ENCODE data around the gene ASPM. TPM values are rescaled to one million over a fixed set of nuclear protein-coding genes. Genes with fewer than 3 reads are reported as not detected.
"Not testable (repeated sequence)": the region's sequence is repeated elsewhere in the genome, so short reads cannot be mapped to it uniquely, and the experiment has no call there.

Gene ASPM
- polyA plus RNA-seq, 3 donors, result 22.6 to 23.6 (median 23.4) TPM

DNA sequence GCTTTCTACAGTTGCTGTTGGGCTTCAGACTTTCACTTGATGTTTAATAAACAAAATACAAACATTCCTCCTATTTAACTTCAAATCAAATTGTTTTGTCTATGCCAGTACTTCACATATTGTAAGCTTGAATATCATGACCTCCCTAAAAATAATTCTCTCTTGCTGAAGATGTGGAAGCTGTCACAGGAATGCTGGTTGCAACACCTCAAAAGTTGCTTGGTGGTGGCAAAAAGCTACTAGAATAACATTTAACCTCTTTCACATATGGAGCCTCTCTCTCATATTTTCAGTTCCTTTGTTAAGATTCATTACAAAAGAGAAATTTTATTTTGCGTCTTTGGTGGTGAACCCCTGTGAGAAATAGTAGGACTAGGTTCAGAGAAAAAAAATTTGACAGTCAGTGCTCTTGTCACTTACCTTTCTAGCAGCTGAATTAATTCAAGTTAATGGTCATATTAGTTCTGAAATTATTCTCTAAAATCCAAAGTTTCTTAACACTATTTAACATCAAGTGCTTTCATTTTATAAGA lies 53.9 kb downstream of the ASPM start:
- no peak for DNase-seq

DNA sequence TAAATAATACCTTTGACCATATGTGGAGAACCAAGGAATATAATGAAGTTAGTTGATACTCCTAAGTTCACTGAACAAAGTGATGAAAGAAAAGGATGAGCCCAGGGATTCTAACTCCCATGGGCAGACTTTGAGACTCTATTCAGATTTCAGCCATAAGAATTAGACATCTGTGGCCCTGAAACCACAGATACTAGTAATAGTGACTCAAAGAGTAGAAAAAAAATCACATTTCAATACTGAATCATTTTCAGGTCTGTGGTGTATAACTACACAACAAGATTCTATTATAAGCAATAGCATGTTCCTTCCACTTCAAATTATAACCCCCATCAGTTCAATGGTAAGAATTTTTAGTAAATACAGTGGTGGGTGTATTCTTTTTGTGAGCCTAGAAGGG lies 63.0 kb downstream of the ASPM start:
- DNase-seq, result no peak

DNA sequence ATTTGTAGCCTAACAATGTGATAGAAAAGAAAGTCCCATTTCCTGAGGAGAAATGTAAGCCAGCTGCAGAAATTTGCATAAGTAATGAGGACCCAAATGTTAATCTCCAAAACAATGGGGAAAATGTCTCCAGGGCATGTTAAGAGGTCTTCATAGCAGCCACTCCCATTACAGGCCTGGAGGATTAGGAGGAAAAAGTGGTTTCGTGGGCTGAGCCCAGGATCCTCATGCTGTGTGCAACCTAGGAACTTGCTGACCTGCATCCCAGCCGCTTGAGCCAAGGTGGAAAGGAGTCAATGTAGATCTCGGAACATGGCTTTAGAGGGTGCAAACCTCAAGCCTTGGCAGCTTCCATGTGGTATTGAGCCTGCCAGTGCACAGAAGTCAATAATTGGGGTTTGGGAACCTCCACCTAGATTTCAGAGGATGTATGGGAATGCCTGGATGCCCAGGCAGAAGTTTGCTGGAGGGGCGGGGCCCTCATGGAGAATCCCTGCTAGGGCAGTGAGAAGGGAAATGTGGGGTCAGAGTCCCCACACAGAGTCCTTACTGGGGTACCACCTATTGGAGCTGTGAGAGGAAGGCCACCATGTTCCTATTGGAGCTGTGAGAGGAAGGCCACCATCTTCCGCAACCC lies 65.2 kb downstream of the ASPM start:
- no peak for DNase-seq

DNA sequence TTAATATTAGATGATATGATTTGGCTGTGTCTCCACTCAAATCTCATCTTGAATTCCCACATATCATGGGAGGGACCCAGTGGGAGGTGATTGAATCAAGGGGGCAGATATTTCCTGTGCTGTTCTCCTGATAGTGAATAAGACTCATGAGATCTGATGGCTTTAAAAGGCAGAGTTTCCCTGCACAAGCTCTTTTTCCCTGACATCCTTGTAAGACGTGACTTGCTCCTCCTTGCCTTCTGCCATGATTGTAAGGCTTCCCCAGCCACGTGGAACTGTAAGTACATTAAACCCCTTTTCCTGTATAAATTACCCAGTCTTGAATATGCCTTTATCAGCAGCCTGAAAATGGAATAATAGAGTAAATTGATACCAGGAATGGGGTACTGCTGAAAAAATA lies 66.1 kb downstream of the ASPM start:
- DNase-seq, result no peak

DNA sequence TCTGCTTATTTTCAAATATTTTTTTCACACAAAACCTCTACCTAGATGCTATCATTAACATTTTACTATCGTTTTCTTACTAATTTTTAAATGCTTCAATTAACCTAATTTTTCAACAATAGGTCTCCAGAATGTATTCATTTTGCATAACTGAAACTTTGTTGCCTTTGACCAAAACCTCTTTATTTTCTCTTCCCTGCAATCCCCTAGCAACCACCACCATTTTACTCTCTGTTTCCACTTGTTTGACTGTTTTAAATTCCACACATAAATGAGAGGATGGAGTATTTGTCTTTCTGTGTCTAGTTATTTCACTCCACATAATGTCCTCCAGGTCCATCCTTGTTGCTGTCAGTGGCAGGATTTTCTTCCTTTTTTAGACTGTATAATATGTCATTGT lies 69.9 kb downstream of the ASPM start:
- no peak for DNase-seq

DNA sequence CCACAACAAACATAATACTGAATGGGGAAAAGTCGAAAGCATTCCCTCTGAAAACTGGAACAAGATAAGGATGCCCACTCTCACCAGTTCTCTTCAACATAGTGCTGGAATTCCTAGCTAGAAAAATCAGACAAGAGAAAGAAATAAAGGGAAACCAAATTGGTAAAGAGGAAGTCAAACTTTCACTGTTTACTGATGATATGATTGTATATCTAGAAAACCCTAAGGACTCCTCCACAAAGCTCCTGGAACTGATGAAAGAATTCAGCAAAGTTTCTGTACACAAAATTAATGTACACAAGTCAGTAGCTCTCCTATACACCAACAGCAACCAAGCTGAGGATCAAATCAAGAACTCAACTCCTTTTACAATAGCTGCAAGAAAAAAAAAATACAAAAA lies 72.5 kb downstream of the ASPM start:
- DNase-seq, result no peak

DNA sequence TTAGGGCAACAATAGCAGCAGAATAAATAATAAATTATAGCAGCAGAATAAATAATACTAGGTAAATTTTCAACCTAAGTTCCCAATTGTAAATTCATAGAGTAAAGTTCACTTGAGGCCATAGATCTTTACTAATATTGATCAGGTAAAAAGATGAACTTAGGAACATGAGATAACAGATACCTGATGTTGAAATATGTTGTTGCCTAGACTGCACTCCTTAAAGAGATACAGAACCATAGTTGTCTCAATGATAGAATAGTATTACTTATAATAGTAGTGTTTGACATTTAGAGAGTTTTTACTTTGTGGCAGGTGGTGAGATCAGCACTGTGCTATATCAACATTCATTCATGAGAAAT lies 79.0 kb downstream of the ASPM start:
- DNase-seq, result no peak

DNA sequence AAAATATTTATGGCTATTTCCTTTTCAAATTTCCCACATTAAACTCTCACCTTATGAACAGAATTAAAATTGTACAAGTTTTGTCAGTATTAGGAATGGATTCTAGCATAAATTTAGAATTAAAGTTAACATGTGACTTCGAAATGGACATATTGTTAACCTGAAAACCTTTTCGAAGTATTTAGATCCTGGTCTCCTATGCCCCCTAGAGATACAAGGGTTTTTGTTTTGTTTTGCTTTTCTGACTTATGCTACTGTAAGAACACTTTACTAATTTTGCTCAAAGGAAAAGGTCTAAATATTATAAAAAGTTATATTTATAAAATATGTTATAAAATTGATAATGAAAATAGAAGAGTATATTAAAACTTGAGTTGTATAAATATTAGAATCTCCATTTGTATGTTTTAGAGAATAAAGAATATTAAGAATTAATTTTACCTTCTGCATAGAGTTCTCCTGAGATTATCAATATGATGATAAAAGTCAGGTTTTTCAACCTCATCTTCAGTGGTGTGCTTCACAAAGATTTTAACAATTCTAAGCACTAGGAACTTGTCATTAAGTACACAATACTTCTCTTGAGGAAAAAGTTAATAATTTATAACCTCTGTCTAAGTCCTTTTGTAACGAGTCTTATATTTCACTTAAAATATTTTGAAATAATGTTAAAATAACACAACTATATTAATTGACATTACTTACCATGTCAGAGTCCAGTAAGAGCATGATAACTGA lies 79.6 kb downstream of the ASPM start, which contains the start of gene F13B:
Gene F13B (minus strand): TSS at position 542 of the 738 bp plus-strand sequence. CDS start 37 bp downstream, at position 505.
- no peak for DNase-seq

DNA sequence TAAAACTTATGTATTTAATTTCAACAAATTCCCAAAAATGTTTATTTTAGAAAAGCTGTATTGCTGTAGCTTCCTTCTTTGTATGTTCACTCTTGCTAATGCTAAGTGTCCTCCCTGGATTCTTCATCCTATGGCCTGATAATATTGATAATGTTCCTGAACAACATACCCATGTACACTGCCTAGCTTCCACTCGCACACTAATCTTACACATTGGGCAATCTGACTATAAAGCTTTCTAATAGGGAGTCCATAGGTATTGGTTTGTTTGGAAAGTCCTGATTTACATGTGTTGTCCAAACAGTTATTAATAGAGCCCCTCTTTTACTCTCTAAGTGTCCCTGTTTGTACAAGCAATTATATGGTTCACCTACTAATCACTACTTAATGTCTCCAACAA lies 80.2 kb downstream of the ASPM start:
- DNase-seq, result no peak

DNA sequence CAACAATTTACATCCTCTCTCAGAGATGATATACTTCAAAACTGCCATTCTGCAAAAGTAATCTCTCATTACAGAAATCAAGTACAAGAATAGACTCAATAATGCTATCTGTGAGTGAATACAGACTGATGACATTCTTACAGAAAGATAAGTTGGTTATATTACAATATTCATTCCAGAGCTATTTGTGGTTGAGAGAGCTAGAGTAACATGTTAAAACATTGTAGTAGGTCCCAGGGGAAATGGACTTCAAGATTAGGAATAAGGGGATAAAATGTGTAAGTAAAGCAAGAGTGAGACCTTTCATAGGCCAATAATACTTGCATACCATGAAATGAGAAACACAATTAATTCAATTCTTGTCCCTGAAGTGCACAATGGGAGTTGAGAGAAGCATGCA lies 80.9 kb downstream of the ASPM start:
- DNase-seq, result no peak

DNA sequence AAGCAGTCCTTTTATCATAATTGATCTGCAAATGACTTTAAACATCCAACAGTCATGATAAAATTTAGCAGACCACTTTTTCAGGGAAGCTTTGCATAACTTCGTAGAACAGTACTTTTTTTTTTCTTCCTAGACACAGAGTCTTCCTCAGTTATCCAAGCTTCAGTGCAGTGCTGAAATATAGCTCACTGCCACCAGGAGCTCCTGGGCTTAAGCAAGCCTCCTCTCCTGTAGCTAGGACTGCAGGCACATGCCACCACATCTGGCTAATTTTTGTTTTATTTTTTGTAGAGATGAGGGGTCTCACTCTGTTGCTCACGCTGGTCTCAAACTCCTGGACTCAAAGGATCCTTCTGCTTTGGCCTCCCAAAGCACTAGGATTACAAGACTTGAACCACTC lies 83.3 kb downstream of the ASPM start:
- DNase-seq, result no peak

DNA sequence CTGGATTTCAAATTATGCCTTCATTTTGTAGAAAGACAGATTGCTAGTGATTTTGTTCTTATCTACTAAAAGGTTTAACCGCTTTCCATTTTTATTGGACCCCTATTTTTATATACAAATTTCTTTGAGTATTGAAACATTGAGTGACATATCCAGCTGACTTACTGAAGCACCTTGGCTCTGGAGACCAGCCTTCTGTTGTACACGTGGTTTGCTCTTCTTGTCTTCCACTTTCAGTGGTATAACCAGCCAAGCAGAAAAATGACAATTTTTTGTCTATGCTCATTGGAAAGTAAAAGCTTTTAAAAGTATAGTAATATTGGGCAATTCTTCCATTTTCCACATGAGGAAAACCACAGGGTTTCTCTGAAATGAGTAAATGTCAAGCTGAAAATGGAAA lies 83.8 kb downstream of the ASPM start:
- no peak for DNase-seq

DNA sequence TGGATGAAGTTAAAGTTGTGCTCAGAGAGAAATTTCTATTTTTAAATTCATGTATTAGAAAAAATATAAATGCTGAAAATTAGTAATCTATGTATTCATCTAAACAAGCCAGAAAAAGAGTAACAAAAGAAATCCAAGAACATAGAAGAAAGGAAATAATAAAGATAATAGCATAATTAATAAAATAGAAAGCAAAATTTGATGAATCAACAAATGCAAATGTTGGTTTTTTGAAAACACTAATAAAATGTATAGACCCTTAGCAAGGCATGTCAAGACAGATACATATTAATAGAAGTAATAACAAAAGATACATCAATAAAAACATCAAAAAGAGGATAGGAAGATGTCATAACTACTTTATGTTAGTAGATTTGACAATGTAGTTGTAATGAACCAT lies 97.4 kb downstream of the ASPM start:
- no peak for DNase-seq

DNA sequence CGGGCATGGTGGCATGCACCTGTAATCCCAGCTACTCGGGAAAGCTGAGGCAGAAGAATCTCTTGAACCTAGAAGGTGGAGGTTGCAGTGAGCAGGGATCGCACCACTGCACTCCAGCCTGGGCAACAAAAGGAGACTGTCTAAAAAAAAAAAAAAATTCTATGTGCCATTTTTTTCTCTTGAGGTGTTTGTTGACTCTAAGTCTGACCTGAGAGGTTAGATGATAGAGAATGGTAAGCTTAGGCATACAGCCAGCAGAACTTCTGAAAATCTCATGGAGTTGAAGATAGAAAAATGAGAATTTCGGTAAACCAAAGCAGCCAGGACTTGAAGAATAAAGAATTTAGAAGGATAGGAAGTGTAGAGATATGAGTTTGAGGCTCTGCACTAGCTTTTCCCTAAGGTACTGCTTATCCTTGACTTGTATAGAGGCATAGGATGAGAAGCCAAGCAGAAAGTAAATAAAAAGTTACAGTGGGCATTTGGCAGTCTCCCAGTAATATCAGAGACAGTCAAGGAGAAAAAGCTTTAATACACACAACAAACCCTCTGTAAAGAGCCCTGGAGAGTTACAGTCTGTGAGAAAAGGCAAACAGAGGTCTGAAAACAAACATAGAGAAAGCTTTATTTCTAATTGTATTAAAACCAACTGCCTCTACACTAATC lies 103.7 kb downstream of the ASPM start:
- DNase-seq, result no peak

DNA sequence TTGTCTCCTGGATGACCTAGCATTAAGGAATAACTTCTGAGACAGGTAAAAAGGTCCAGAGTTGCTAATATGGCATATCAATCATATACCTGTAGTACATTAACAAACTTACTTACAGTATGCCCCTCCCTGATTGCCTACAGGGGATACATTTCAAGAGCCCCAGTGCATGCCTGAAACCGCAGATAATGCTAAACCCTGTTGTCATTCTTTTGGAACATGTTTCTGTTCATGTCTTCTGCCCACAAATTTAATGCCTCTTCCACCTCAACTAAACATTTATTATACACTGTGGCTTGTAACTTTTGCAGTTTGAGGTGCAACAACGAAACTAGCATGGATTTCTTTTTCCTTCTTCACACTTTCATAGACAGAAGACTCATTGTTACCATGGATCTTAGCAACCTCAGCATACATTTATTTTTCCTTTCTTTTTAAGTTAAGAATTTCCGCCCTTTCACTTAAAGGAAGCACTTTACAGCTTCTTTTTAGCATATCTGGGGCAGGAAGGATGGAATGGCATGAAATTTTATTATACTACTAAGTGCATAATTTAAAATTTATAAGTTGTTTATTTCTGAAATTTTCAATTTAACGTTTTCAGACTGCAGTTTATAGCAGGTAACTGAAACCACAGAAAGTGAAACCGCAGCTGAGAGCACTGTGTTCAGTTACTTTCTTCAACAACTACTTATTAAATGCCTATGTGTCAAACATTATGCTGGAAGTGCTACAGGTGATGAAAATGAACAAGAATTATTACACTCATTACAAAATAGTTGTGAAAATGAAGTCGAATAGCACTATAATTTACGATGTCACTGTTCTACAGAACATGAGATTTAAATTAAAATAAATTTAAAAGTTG lies 104.7 kb downstream of the ASPM start:
- no peak for DNase-seq

DNA sequence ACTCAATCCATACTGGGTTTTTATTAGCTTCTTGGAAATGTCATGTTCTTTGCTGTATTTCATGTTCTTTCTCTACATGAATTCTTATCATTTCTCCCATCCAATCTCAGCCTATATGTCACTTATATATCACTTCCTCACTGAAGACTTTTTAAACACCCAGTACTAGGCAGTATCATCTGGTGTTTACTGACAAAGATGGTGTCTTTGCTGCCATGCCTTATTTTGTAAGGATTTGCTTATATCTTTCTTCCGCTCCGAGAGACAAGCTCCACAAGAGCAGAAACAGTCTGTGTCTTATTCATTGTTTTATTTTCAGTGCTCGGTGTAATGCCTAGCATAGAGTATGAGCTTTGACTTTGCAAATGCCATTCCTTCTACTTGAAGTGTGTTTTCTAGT lies 109.6 kb downstream of the ASPM start:
- DNase-seq, result no peak

DNA sequence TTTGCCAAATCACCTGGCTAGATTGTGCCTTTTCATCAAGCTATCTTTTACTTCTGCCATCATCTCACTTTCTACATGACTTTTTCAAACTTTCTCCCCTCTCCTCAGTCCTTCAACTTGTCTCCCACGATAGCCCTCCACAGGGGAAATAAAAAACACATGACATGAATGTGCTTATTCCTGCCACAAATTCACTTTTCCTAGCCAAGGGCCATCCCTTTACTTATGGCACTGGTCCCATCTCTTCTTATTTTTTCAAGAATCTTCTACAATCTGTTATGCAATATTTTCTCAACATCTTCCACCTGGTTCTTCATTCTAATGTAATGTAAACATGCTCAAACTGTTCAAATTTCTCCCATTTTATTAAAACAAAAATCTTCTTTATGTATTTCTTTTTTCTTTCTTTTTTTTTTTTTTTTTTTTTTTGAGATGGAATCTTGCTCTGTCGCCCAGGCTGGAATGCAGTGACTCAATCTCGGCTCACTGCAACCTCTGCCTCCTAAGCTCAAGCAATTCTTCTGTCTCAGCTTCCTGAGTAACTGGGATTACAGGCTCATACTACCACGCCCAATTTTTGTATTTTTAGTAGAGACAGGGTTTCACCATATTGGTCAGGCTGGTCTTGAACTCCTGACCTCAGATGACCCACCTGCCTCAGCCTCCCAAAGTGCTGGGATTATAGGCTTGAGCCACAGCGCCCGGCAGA lies 111.7 kb downstream of the ASPM start:
- DNase-seq, result not testable (repeated sequence)

All from renal pelvis (tissue), 4 donors.